Stimulated activated CD4-positive, alpha-beta T cell treated with anti-CD3 and anti-CD28 coated beads, Interleukin-2, amount 100 ng/mL, for 4 hours (primary cell): Measurements from ENCODE around the gene GNAT2.

Source experiments
- DNase-seq: peaks from one replicate; pipeline ENCODE4 v3.0.0-alpha.2; 2020; ENCODE audit warnings: low read depth

Gene GNAT2

GRCh38 chr1:109626682-109627408, 7.4 kb upstream of the GNAT2 start:
- DNase-seq = no peak

- no peak for DNase-seq
Observed at GRCh38 chr1:109625601-109626560, 6.5 kb upstream of the GNAT2 start.

GRCh38 chr1:109625176-109625575, 5.8 kb upstream of the GNAT2 start:
- no peak for DNase-seq

GRCh38 chr1:109624201-109625010, 5.0 kb upstream of the GNAT2 start:
- DNase-seq = no peak

- DNase-seq = no peak
Observed at GRCh38 chr1:109623601-109624161, 4.3 kb upstream of the GNAT2 start.

GRCh38 chr1:109622895-109623294, 3.5 kb upstream of the GNAT2 start:
- DNase-seq = no peak

- DNase-seq = no peak
Observed at GRCh38 chr1:109622137-109622892, 2.9 kb upstream of the GNAT2 start.

- no peak for DNase-seq
Observed at GRCh38 chr1:109621379-109622136, 2.1 kb upstream of the GNAT2 start.

GRCh38 chr1:109620841-109621286, 1.4 kb upstream of the GNAT2 start:
- peak; percentile 96 for DNase-seq

- DNase-seq = no peak
Observed at GRCh38 chr1:109620401-109620791, 980 bp upstream of the GNAT2 start.

- DNase-seq = no peak
Observed at GRCh38 chr1:109618661-109619575, 498 bp downstream of the GNAT2 start.

- no peak for DNase-seq
Observed at GRCh38 chr1:109617291-109617801, 2.1 kb downstream of the GNAT2 start.

GRCh38 chr1:109616391-109616790, 3.0 kb downstream of the GNAT2 start:
- DNase-seq = no peak

GRCh38 chr1:109615879-109616278, 3.5 kb downstream of the GNAT2 start:
- DNase-seq = no peak

- DNase-seq = no peak
Observed at GRCh38 chr1:109613361-109614147, 5.9 kb downstream of the GNAT2 start.

- DNase-seq = no peak
Observed at GRCh38 chr1:109611308-109611990, 8.0 kb downstream of the GNAT2 start.

- no peak for DNase-seq
Observed at GRCh38 chr1:109610609-109611307, 8.7 kb downstream of the GNAT2 start.
